HL-60 (cell line): ENCODE data around the gene CKLF.

Experiments
- DNase-seq, 2 experiments: peaks; one replicate each; pipeline ENCODE4 v3.0.0-alpha.2; 2010 to 2020; ENCODE audit warnings: low read depth in 1 of 2, low spot score in 1 of 2
- H3K27ac ChIP-seq: fragments of 250-450 bp; sonication (Bioruptor Pico); replicated peaks from 2 replicates; pipeline ENCODE4 v1.5.1; 2020; ENCODE audit warnings: mild to moderate bottlenecking, moderate library complexity
- H3K27me3 ChIP-seq: fragments of 250-450 bp; sonication (Bioruptor Pico); 2 replicates; pipeline ENCODE4 v1.5.1; 2021; ENCODE audit warnings: mild to moderate bottlenecking, moderate library complexity; ENCODE audit not compliant: insufficient read depth, poor library complexity, severe bottlenecking
- H3K4me3 ChIP-seq: replicated peaks from 2 replicates; pipeline ENCODE4 v1.5.1; 2011; ENCODE audit warnings: mild to moderate bottlenecking, control low read depth, low read length; ENCODE audit not compliant: insufficient read depth
- CTCF ChIP-seq: IDR thresholded peaks from one replicate; pipeline ENCODE4 v1.5.1; 2011; ENCODE audit warnings: low read length, control low read depth, inconsistent platforms; ENCODE audit not compliant: insufficient read depth
- GABPA ChIP-seq: IDR thresholded peaks from 2 replicates; pipeline ENCODE4 v1.6.1; 2012; ENCODE audit warnings: low read depth
- POLR2AphosphoS5 ChIP-seq: IDR thresholded peaks from 2 replicates; pipeline ENCODE4 v1.6.1; 2012; ENCODE audit warnings: low read depth
- REST ChIP-seq: IDR thresholded peaks from 2 replicates; pipeline ENCODE4 v1.6.1; 2012; ENCODE audit warnings: low read depth; ENCODE audit not compliant: insufficient replicate concordance
- SPI1 ChIP-seq: IDR thresholded peaks from 2 replicates; pipeline ENCODE4 v1.6.1; 2012; ENCODE audit warnings: low read depth, mild to moderate bottlenecking, borderline replicate concordance

The CKLF gene

GRCh38 chr16:66574081-66574480 is 21.7 kb downstream of the CKLF start:
- Histone ChIP-seq H3K27ac (no peak overlapping the region), H3K4me3 (no peak overlapping the region), H3K27me3 (no peaks in the 10 kb centered on the region)
- DNase-seq: no peak
- TF ChIP-seq SPI1 (no peak), GABPA (no peak), POLR2AphosphoS5 (no peak), REST (no peak), CTCF (no peak)

GRCh38 chr16:66574531-66574930 is 22.2 kb downstream of the CKLF start:
- TF ChIP-seq REST: no peak
- TF ChIP-seq CTCF: no peak
- no peak for TF ChIP-seq SPI1
- no peak for TF ChIP-seq POLR2AphosphoS5
- TF ChIP-seq GABPA: no peak
- H3K27me3 ChIP-seq: no peaks in the 10 kb centered on the region
- H3K27ac ChIP-seq: no peak overlapping the region
- no peak for DNase-seq
- H3K4me3 ChIP-seq: no peak overlapping the region

- H3K4me3 ChIP-seq: no peak overlapping the region
- no peak for TF ChIP-seq REST
- TF ChIP-seq SPI1: no peak
- no peak for TF ChIP-seq CTCF
- TF ChIP-seq GABPA: no peak
- TF ChIP-seq POLR2AphosphoS5: no peak
- H3K27me3 ChIP-seq: no peaks in the 10 kb centered on the region
- H3K27ac ChIP-seq: no peak overlapping the region
- DNase-seq: no peak
These were observed 22.7 kb downstream of the CKLF start for GRCh38 chr16:66575060-66575459.
